ENCODE data around the gene CREB3L4.

CREB3L4 gene

DNA sequence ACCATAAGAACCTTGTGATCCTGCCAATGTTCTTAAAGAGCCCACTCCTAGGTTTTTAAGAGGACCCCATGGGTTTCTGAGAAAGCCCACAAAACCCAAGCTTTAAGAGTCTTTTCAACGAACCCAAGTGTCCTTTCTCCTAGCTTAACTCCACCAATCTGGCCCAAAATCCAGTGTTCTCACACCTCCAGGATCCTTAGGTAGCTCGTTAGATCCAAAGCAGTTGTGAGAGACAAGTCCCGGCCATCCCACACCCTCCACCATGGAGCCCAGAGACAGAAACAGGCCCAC is 22.9 kb upstream of the CREB3L4 start:
- TF ChIP-seq, protein P1, sequence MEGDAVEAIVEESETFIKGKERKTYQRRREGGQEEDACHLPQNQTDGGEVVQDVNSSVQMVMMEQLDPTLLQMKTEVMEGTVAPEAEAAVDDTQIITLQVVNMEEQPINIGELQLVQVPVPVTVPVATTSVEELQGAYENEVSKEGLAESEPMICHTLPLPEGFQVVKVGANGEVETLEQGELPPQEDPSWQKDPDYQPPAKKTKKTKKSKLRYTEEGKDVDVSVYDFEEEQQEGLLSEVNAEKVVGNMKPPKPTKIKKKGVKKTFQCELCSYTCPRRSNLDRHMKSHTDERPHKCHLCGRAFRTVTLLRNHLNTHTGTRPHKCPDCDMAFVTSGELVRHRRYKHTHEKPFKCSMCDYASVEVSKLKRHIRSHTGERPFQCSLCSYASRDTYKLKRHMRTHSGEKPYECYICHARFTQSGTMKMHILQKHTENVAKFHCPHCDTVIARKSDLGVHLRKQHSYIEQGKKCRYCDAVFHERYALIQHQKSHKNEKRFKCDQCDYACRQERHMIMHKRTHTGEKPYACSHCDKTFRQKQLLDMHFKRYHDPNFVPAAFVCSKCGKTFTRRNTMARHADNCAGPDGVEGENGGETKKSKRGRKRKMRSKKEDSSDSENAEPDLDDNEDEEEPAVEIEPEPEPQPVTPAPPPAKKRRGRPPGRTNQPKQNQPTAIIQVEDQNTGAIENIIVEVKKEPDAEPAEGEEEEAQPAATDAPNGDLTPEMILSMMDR (IDR thresholded peaks at IDR 0.05; ENCODE audit: control insufficient read depth, extremely low read depth, insufficient read depth) = no peak
- DNase-seq (ENCODE audit: low read depth) = no peak
- H3K4me3 ChIP-seq (ENCODE audit: low read depth, low read length) = peak overlapping the region; percentile 80

DNA sequence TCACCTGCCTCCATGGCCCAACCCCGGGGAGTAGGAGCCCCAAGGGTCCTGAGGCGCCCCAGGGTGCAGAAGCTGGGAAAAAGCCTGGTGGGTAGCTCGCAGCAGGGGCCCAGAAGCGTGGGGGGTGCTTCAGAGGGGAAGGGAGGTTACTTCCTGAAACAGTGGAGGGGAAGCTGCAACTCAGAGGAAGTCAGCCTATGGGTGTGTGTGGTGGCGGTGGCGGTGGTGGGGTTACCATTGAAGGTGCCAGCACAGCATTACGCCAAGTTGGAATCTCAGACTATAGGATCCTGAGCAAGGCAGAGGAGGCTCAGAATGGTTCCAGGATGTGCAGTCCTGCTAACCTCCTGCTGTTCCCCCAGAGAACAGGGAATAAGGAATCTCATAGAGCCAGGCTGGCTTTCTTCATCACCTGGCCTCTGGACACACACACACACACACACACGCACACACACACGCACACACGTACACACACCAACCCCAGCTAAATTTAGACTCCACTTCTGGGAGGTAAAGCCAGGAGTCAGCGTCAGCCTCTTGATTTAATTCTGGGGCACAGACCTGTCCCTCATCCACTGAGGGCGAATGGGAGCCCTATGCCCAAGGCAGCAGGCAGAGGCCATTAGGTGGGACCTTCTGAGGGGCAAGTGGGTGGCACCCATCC is 22.4 kb upstream of the CREB3L4 start:
- TF ChIP-seq, protein P1 (IDR thresholded peaks at IDR 0.05; ENCODE audit: control insufficient read depth, extremely low read depth, insufficient read depth) = no peak
- no peak for DNase-seq (ENCODE audit: low read depth)
- peak overlapping the region; percentile 80 for H3K4me3 ChIP-seq (ENCODE audit: low read depth, low read length)

DNA sequence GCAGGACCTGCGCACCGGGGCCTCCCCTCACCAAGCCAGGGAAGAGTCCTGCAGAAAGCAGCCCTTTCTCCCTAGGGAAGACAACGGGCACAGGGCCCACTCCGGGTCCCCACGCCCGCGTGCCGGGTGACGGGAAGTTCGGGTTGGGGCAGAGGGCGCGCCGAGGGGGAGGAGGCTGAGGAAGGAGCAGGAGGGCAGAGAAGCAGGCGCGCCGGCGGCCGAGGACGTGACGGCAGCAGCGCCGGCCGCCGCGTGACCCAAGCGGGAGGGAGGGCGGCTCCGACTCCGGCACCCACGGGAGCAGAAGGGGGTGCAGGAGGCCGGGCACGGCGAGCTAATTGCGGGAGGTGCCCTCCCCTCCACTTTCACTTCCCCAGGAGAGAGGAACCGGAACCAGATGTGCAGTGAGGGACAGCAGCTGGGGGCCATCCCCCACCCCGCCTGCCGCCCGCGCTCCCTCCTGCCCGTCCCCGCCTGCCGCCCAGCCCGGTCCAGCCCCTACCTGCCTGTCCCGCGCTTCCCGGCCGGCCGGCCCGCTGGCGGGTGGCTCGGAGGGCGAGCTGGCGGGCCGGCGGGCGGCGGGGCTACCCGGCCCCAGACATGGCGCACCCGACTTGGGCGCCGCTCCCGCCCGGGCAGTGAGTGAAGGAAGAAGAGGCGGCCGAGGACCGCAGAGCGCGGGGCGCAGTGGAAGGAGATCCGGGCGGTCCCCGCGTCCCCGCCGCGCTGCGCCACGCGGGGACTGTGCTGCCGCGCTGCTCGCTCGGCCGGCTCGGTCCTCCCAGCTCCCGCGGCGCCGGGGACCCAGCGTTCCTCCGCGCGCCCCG is 21.7 kb upstream of the CREB3L4 start:
- TF ChIP-seq, protein P1 (IDR thresholded peaks at IDR 0.05; ENCODE audit: control insufficient read depth, extremely low read depth, insufficient read depth) = no peak
- H3K4me3 ChIP-seq (ENCODE audit: low read depth, low read length) = peak overlapping the region; percentile 80
- no peak for DNase-seq (ENCODE audit: low read depth)

- peak within 1 kb of the TSS; percentile 80 for H3K4me3 ChIP-seq (ENCODE audit: low read depth, low read length)
- TF ChIP-seq, protein P1 (IDR thresholded peaks at IDR 0.05; ENCODE audit: control insufficient read depth, extremely low read depth, insufficient read depth) = peak; percentile 93
- no peak for DNase-seq (ENCODE audit: low read depth)
Observed at GRCh38 chr1:153946622-153947241, 21.0 kb upstream of the CREB3L4 start, which contains the start of gene DENND4B. Gene DENND4B, minus strand, starts transcription at chr1:153946718. Its CDS starts 2,344 bp downstream, at chr1:153944374.

- no peak overlapping the region for H3K4me3 ChIP-seq (ENCODE audit: low read depth, low read length)
- DNase-seq (ENCODE audit: low read depth) = no peak
- TF ChIP-seq, protein P1 (IDR thresholded peaks at IDR 0.05; ENCODE audit: control insufficient read depth, extremely low read depth, insufficient read depth) = no peak
Observed at GRCh38 chr1:153951183-153951582, 16.5 kb upstream of the CREB3L4 start.

GRCh38 chr1:153951801-153952200 is 15.9 kb upstream of the CREB3L4 start:
- H3K4me3 ChIP-seq (ENCODE audit: low read depth, low read length) = no peak overlapping the region
- DNase-seq (ENCODE audit: low read depth) = no peak
- TF ChIP-seq, protein P1 (IDR thresholded peaks at IDR 0.05; ENCODE audit: control insufficient read depth, extremely low read depth, insufficient read depth) = no peak

All from LNCaP clone FGC (cell line).